ENCODE measurements around the gene JSRP1.

- no peak for TF ChIP-seq CTCF (conservative IDR thresholded peaks at IDR 0.05 in 1 of 2, IDR thresholded peaks at IDR 0.05 in 1 of 2; ENCODE audit: low read depth in 1 of 2, low read length in 2 of 2)
- TF ChIP-seq EZH2 (IDR thresholded peaks at IDR 0.05; ENCODE audit: low read length, missing control alignments): no peak
Measured at GRCh38 chr19:2282062-2282861, 26.0 kb upstream of the JSRP1 start, which contains the start of gene PEAK3.

Data from fibroblast of lung (primary cell).